ENCODE measurements around the gene GADD45GIP1. TPM values are rescaled to one million over a fixed set of nuclear protein-coding genes. Genes with fewer than 3 reads are reported as not detected.

GADD45GIP1 gene
- total RNA-seq, 2 experiments from 2014 or later, result 32.6 to 36.0 TPM

DNA sequence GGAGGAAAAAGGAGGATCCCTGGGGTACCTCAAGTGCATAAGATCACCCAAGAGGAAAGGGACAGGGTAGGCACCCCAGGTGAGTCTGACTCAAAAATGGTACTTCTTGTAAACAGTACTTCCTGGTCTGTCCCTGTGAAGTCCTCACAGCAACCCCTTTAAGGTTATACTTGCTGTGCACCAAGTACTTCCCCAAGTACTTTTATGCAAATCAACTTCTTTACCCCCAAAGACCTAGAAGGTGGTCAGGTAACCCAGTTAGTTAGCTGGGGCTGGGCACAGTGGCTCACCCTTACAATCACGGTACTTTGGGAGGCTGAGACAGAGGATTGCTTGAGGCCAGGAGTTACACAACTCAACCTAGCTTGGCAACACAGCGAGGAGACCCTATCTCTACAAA lies 16.1 kb downstream of the GADD45GIP1 start:
- ChIA-PET POLR2A (interaction anchor here (0.8 kb wide), 2 partner anchors 9 to 13 kb away, joined by 3 to 4 read pairs; no protein-coding TSS in a partner anchor), CTCF (interaction anchor here (2.0 kb wide), 1 partner anchor 50 kb away, joined by 4 read pairs; the partner anchor contains the start of gene GCDH)
- DNase-seq (no peak), ATAC-seq (no peak)
- peaks cover 61% of the 10 kb centered on the region for H3K4me1 Mint-ChIP-seq (ENCODE audit: low read depth)
- H3K9me3 Mint-ChIP-seq, result no peaks in the 10 kb centered on the region
- peak overlapping the region; percentile 95 for H3K27ac Mint-ChIP-seq
- TF ChIP-seq CTCF (IDR thresholded peaks at IDR 0.05), result no peak
- H3K4me3 Mint-ChIP-seq, result peak overlapping the region; percentile 99
- intact Hi-C loops (cut with micrococcal nuclease), result no loop called here
- H3K27me3 Mint-ChIP-seq, result no peaks in the 10 kb centered on the region
- peaks cover 71% of the 10 kb centered on the region for H3K36me3 Mint-ChIP-seq (ENCODE audit: low read depth)

GRCh38 chr19:12939975-12940423 lies 17.0 kb downstream of the GADD45GIP1 start:
- H3K4me3 Mint-ChIP-seq, result peak overlapping the region; percentile 99
- ChIA-PET CTCF (interaction anchor here (3.0 kb wide), 1 partner anchor 25 kb away, joined by 10 read pairs; no protein-coding TSS in a partner anchor), POLR2A (interaction anchor here (0.6 to 3.3 kb wide), 12 partner anchors 9 to 178 kb away, joined by 3 to 19 read pairs (median 4); partner anchors contain the start of genes GCDH, NACC1 and SYCE2)
- peaks cover 63% of the 10 kb centered on the region for H3K36me3 Mint-ChIP-seq (ENCODE audit: low read depth)
- no peaks in the 10 kb centered on the region for H3K27me3 Mint-ChIP-seq
- TF ChIP-seq CTCF (IDR thresholded peaks at IDR 0.05), result no peak
- H3K27ac Mint-ChIP-seq, result peak overlapping the region; percentile 95
- H3K9me3 Mint-ChIP-seq, result no peaks in the 10 kb centered on the region
- intact Hi-C loops (cut with micrococcal nuclease), result loop anchor here (10.0 kb wide), 1 partner anchor 55 kb away; the partner anchor contains the start of genes DNASE2 and KLF1
- DNase-seq, result peak; percentile 28
- H3K4me1 Mint-ChIP-seq (ENCODE audit: low read depth), result peaks cover 59% of the 10 kb centered on the region
- no peak for ATAC-seq

DNA sequence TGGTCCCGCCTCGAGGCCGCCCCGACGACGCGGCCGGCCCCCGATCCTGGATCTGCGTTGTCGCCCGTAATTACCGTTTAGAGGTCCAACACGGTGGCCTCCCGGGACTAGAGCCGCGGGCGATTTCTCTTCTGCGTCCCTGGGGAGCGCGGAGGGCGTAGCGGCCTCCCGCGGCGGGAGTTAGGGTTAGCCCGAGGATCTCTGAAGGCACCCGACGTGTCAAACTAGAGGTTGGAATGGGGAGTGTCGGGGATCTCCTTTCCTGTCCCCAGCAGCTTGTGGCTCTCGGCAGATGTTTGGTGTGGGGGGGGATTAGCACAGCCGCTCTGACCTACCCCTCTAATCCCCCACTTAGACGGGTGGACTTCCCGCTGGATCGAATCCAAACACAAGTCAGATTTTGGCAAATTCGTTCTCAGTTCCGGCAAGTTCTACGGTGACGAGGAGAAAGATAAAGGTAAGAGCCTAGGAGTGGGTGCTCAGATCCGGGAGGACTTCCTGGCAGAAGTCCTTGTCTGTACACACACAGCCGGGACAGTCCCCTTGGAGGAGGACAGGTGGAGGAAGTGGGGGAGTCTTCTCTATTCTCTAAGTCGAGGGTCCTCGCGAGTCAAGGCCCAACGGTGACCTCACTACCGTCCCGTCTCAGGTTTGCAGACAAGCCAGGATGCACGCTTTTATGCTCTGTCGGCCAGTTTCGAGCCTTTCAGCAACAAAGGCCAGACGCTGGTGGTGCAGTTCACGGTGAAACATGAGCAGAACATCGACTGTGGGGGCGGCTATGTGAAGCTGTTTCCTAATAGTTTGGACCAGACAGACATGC lies 18.0 kb downstream of the GADD45GIP1 start:
- no peaks in the 10 kb centered on the region for H3K9me3 Mint-ChIP-seq
- peak overlapping the region; percentile 99 for H3K4me3 Mint-ChIP-seq
- peaks cover 53% of the 10 kb centered on the region for H3K4me1 Mint-ChIP-seq (ENCODE audit: low read depth)
- intact Hi-C loops (cut with micrococcal nuclease), result loop anchor here (10.0 kb wide), 1 partner anchor 54 kb away; the partner anchor contains the start of genes DNASE2 and KLF1
- H3K27me3 Mint-ChIP-seq, result no peaks in the 10 kb centered on the region
- H3K36me3 Mint-ChIP-seq (ENCODE audit: low read depth), result peaks cover 54% of the 10 kb centered on the region
- ChIA-PET POLR2A (interaction anchor here (0.6 to 3.3 kb wide), 15 partner anchors 10 to 179 kb away, joined by 3 to 19 read pairs (median 4); partner anchors contain the start of genes DNASE2, GCDH, NACC1 and SYCE2), CTCF (interaction anchor here (3.0 kb wide), 1 partner anchor 26 kb away, joined by 10 read pairs; no protein-coding TSS in a partner anchor)
- no peak for TF ChIP-seq CTCF (IDR thresholded peaks at IDR 0.05)
- peak overlapping the region; percentile 95 for H3K27ac Mint-ChIP-seq
- ATAC-seq (no peak), DNase-seq (peak; percentile 74)

DNA sequence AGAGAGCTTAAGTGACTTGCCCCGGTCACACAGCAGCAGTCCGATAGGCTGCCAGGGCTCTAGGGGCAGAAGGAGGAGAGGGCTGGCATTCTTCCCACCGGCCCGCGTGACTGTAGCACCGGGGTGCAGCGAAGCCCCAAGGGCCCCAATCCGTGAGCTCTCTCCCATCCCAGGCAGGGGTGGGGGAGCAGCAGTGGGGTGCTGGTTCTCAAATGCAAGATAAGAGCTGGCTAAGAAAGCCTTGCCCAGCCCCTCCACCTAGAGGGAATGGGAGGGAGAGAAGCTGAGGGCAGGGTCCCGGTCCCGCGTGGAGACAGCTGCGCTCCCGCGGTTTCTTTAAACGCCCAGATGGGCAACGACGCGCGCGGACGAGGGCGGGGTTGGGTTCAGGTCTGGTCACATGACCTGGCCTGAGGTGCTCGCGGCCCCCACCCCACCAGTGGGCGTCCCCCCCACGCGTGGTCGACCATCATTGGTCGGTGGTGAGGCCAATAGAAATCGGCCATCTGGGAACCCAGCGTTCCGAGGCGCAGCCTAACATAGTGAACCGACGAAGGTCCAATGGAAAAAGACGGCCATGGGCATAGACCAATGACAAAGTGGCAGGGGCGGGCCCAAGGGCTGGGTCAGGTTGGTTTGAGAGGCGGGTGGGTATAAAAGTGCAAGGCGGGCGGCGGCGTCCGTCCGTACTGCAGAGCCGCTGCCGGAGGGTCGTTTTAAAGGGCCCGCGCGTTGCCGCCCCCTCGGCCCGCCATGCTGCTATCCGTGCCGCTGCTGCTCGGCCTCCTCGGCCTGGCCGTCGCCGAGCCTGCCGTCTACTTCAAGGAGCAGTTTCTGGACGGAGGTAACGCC lies 18.9 kb downstream of the GADD45GIP1 start, which contains the start of gene CALR:
CALR (plus strand) TSS at position 683 of the 852 bp plus-strand sequence; CDS start at position 754, 71 bp downstream.
- peaks cover 51% of the 10 kb centered on the region for H3K36me3 Mint-ChIP-seq (ENCODE audit: low read depth)
- CTCF ChIA-PET, result interaction anchor here (1.0 to 3.0 kb wide), 4 partner anchors 27 to 178 kb away, joined by 3 to 10 read pairs (median 5); no protein-coding TSS in a partner anchor
- ATAC-seq (peak; percentile 87), DNase-seq (peak; percentile 100)
- POLR2A ChIA-PET, result interaction anchor here (0.8 to 3.3 kb wide), 19 partner anchors 8 to 215 kb away, joined by 3 to 19 read pairs (median 4); partner anchors contain the start of genes DNASE2, GADD45GIP1, GCDH and SYCE2
- H3K27me3 Mint-ChIP-seq, result no peaks in the 10 kb centered on the region
- H3K4me3 Mint-ChIP-seq, result peak within 1 kb of the TSS; percentile 99
- H3K27ac Mint-ChIP-seq, result peak within 1 kb of the TSS; percentile 95
- H3K4me1 Mint-ChIP-seq (ENCODE audit: low read depth), result peaks cover 46% of the 10 kb centered on the region
- no peaks in the 10 kb centered on the region for H3K9me3 Mint-ChIP-seq
- intact Hi-C loops (cut with micrococcal nuclease), result loop anchor here (10.0 kb wide), 1 partner anchor 53 kb away; the partner anchor contains the start of genes DNASE2 and KLF1
- TF ChIP-seq CTCF (IDR thresholded peaks at IDR 0.05), result no peak
